SK-N-SH (cell line): ENCODE measurements around the gene TRAPPC12. TPM values are rescaled to one million over a fixed set of nuclear protein-coding genes. Genes with fewer than 3 reads are reported as not detected.
"Not testable (repeated sequence)": the region's sequence is repeated elsewhere in the genome, so short reads cannot be mapped to it uniquely, and the experiment has no call there.

ENCODE experiments used
- CTCF ChIA-PET: fragments of 300-600, 350-600 bp; formaldehyde crosslinking; extraction: SDS; loops from one replicate; lab custom pipeline; 2021; lab: Yijun Ruan, JAX
- POLR2A ChIA-PET: fragments of 350-600 bp; sonication (Branson Sonifier 250); formaldehyde crosslinking; extraction: SDS; loops from one replicate; lab custom pipeline; 2020; ENCODE audit warnings: antibody characterized with exemption, inconsistent platforms; lab: Yijun Ruan, JAX
- DNase-seq: peaks from one replicate; pipeline ENCODE4 v3.0.0; 2012
- H2AFZ ChIP-seq: fragments of 200-600 bp; sonication (generic); 2 replicates; pipeline ENCODE4 v1.8.1; 2016; ENCODE audit warnings: antibody characterized with exemption, mild to moderate bottlenecking, low read depth
- H3F3A ChIP-seq: fragments of 200-600 bp; sonication (generic); replicated peaks from 2 replicates; pipeline ENCODE3; 2016; ENCODE audit warnings: antibody characterized with exemption, mild to moderate bottlenecking; ENCODE audit not compliant: insufficient read depth
- H3K27ac ChIP-seq, 2 experiments: fragments of 200-500 bp in 1 of 2; fragments of 200-600 bp in 1 of 2; sonication (Bioruptor generic) in 1 of 2; sonication (generic), shearing (Covaris generic) in 1 of 2; 2 replicates each; pipeline versions ENCODE4 v1.5.1 to v1.6.1; 2014 to 2016; ENCODE audit warnings: low read depth in 2 of 2, inconsistent platforms in 1 of 2, low read length in 1 of 2, mild to moderate bottlenecking in 1 of 2, mixed read lengths in 1 of 2
- H3K27me3 ChIP-seq: fragments of 200-600 bp; sonication (generic), shearing (Covaris generic); 2 replicates; pipeline ENCODE4 v1.6.1; 2016; ENCODE audit warnings: mixed run types; ENCODE audit not compliant: insufficient read depth
- H3K36me3 ChIP-seq, 2 experiments: fragments of 200-500 bp in 1 of 2; fragments of 200-600 bp in 1 of 2; sonication (Bioruptor generic) in 1 of 2; sonication (generic) in 1 of 2; replicated peaks in 1 of 2; 2 replicates each; pipeline versions ENCODE3 to v1.5.1; 2014 to 2016; ENCODE audit warnings: low read length in 1 of 2, mild to moderate bottlenecking in 1 of 2; ENCODE audit not compliant: insufficient read depth in 2 of 2, control insufficient read depth in 1 of 2
- H3K4me1 ChIP-seq, 2 experiments: fragments of 200-500 bp in 1 of 2; fragments of 200-600 bp in 1 of 2; sonication (Bioruptor generic) in 1 of 2; sonication (generic), shearing (Covaris generic) in 1 of 2; 2 replicates each; pipeline versions ENCODE4 v1.5.1 to v1.6.1; 2014 to 2016; ENCODE audit warnings: low read depth in 1 of 2, low read length in 1 of 2, mixed run types in 1 of 2; ENCODE audit not compliant: insufficient read depth in 2 of 2, control insufficient read depth in 1 of 2
- H3K4me2 ChIP-seq: fragments of 200-600 bp; sonication (generic), shearing (Covaris generic); 2 replicates; pipeline ENCODE4 v1.6.1; 2017; ENCODE audit warnings: mixed run types
- H3K4me3 ChIP-seq, 2 experiments: fragments of 200-500 bp in 1 of 2; fragments of 200-600 bp in 1 of 2; sonication (Bioruptor generic) in 1 of 2; sonication (generic), shearing (Covaris generic) in 1 of 2; 2 replicates each; pipeline versions ENCODE4 v1.5.1 to v1.8.1; 2014 to 2016; ENCODE audit warnings: low read depth in 2 of 2, inconsistent platforms in 1 of 2, low read length in 1 of 2, mild to moderate bottlenecking in 1 of 2, mixed read lengths in 1 of 2, moderate library complexity in 1 of 2
- H3K79me2 ChIP-seq: fragments of 200-600 bp; sonication (generic); 2 replicates; pipeline ENCODE4 v1.8.1; 2017; ENCODE audit warnings: mild to moderate bottlenecking; ENCODE audit not compliant: insufficient read depth
- H3K9ac ChIP-seq: fragments of 200-600 bp; sonication (generic); 2 replicates; pipeline ENCODE4 v1.6.1; 2017; ENCODE audit warnings: mixed run types
- H3K9me2 ChIP-seq: fragments of 200-600 bp; sonication (generic); 2 replicates; pipeline ENCODE4 v1.6.1; 2017; ENCODE audit warnings: mixed run types
- H3K9me3 ChIP-seq: fragments of 200-600 bp; sonication (generic); 2 replicates; pipeline ENCODE4 v1.6.1; 2017; ENCODE audit warnings: mixed run types, mild to moderate bottlenecking, moderate library complexity
- H4K20me1 ChIP-seq: fragments of 200-600 bp; sonication (generic); 2 replicates; pipeline ENCODE4 v1.6.1; 2017; ENCODE audit warnings: mild to moderate bottlenecking, mixed run types; ENCODE audit not compliant: insufficient read depth
- EZH2phosphoT487 ChIP-seq: fragments of 200-600 bp; sonication (generic); IDR thresholded peaks from 2 replicates; pipeline ENCODE4 v1.6.1; 2017; ENCODE audit warnings: low read depth, mixed run types, mild to moderate bottlenecking, antibody characterized with exemption, moderate library complexity, borderline replicate concordance
- FOXJ3 ChIP-seq: sonication (generic); formaldehyde crosslinking; IDR thresholded peaks from 2 replicates; pipeline ENCODE4 v1.5.1; 2020; ENCODE audit warnings: mild to moderate bottlenecking, missing genetic modification reagents
- GABPA ChIP-seq: IDR thresholded peaks from 2 replicates; pipeline ENCODE4 v1.4.0; 2012; ENCODE audit warnings: low read depth, mild to moderate bottlenecking
- MAX ChIP-seq: IDR thresholded peaks from 2 replicates; pipeline ENCODE4 v1.4.0; 2012; ENCODE audit warnings: low read depth
- NFIC ChIP-seq: IDR thresholded peaks from 2 replicates; pipeline ENCODE4 v1.4.0; 2012; ENCODE audit warnings: borderline replicate concordance
- NRF1 ChIP-seq: IDR thresholded peaks from 2 replicates; pipeline ENCODE4 v1.6.1; 2012; ENCODE audit warnings: low read depth, mild to moderate bottlenecking, low read length
- RFX5 ChIP-seq: IDR thresholded peaks from 2 replicates; pipeline ENCODE4 v1.6.1; 2012; ENCODE audit warnings: mild to moderate bottlenecking, improper control_type of control experiment, low read length
- SIN3A ChIP-seq: IDR thresholded peaks from 2 replicates; pipeline ENCODE4 v1.6.1; 2012; ENCODE audit warnings: low read depth, mild to moderate bottlenecking, low read length, moderate library complexity, borderline replicate concordance
- WGBS: methylation state at CpG from one replicate; pipeline ENCODE4 v1.1.6; 2017; ENCODE audit warnings: low lambda C conversion rate; 5-methylcytosine and 5-hydroxymethylcytosine counted together
- polyA plus RNA-seq, 3 experiments: library from polyadenylated mRNA; depleted of rRNA; stranded (reverse); fragments of >200 nt; gene quantifications; 2 replicates each; pipeline ENCODE4 v1.2.3, GENCODE V29; 2012

Gene TRAPPC12
- polyA plus RNA-seq, 1 of the 3 experiments (the other 2 are of a cell fraction), result 83.3 TPM

DNA sequence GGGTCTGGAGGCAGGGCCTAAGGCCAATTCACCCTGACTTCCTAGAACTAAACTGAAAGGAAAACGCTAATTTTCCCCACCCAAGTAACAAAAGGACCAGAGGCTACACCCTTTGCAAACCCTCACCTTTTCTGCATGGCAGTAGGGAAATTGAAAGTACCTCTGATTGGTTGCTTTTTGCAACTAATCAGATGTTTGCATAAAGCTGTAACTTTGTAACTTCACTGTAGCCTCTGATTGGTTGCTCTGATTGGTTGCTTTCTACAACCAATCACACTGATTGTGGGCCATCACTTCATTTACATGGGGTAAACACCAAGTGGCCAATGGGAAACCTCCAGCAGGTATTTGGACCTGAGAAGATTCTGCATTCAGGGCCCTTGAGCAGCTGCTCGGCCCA, 22.7 kb upstream of the TRAPPC12 start (continued):
- TF ChIP-seq NRF1, result no peak
- TF ChIP-seq MAX, result no peak
- TF ChIP-seq SIN3A, result no peak
- TF ChIP-seq EZH2phosphoT487, result no peak
- TF ChIP-seq, all 33 proteins: peak for 0

- H3K27me3 ChIP-seq, H3F3A ChIP-seq, DNase-seq, POLR2A ChIA-PET, H4K20me1 ChIP-seq, H3K9ac ChIP-seq, H3K9me3 ChIP-seq, H3K4me3 ChIP-seq, H3K4me2 ChIP-seq, H2AFZ ChIP-seq, H3K9me2 ChIP-seq, H3K27ac ChIP-seq: not testable (repeated sequence)
- CTCF ChIA-PET, result interaction anchor here (0.9 kb wide), 1 partner anchor 106 kb away, joined by 3 read pairs; no protein-coding TSS in a partner anchor
- WGBS, result 97% methylated on average over 2 of the region's 2 CpGs
- Histone ChIP-seq H3K36me3 (peaks cover 14 to 22% of the 10 kb centered on the region in 2 experiments), H3K79me2 (peaks cover 76% of the 10 kb centered on the region; the same call in 1 of the 2 replicates), H3K4me1 (peaks cover 0 to 12% of the 10 kb centered on the region in 2 experiments; a peak in 1 of 4 replicates)
These were observed 22.0 kb upstream of the TRAPPC12 start for GRCh38 chr2:3357446-3357845.

DNA sequence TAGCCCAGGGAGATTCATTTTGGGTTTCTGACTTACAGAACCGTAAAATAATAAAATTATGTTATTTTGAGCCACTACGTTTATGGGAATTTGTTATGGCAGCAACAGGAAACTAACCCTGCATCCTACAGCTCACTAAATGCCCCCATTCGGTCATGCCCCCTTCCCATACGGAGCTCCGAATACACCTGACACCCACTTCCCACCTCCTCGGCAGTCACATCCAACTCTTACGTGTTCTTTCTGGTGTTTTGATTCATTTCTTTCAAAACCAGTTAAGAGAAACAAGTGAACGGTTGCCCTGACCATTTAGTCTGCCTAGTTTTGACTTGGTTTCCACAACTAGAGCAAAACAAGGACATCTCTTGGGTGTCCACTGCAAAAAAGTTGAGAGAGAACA, 21.6 kb upstream of the TRAPPC12 start:
- Histone ChIP-seq H3K4me3 (no peak overlapping the region), H3K9me3 (no peaks in the 10 kb centered on the region), H4K20me1 (peaks cover 11% of the 10 kb centered on the region; the same call in 1 of the 2 replicates), H3K79me2 (peaks cover 80% of the 10 kb centered on the region), H3K27me3 (no peaks in the 10 kb centered on the region), H3K4me2 (no peak overlapping the region), H3F3A (no peaks in the 10 kb centered on the region), H3K4me1 (peaks cover 0 to 15% of the 10 kb centered on the region in 2 experiments; a peak in 1 of 4 replicates), H2AFZ (no peak overlapping the region), H3K27ac (no peak overlapping the region), H3K9ac (no peak overlapping the region), H3K9me2 (no peaks in the 10 kb centered on the region)
- CTCF ChIA-PET, result interaction anchor here (1.2 kb wide), 1 partner anchor 13 kb away, joined by 4 read pairs; no protein-coding TSS in a partner anchor
- no peak for DNase-seq
- WGBS, result 89% methylated on average over 8 of the region's 8 CpGs
- POLR2A ChIA-PET, result no interaction called here
- TF ChIP-seq GABPA (no peak), NFIC (no peak), RFX5 (no peak), FOXJ3 (CRISPR knock-in tag) (no peak), MAX (no peak)
- TF ChIP-seq, all 33 proteins: peak for 0
- H3K36me3 ChIP-seq, result peaks cover 9 to 22% of the 10 kb centered on the region in 2 experiments
